Mononuclear cell (primary cell): ENCODE results near the gene HSH2D. TPM values are rescaled to one million over a fixed set of nuclear protein-coding genes. Genes with fewer than 3 reads are reported as not detected.
A peak's percentile ranks its signal among the peaks of the same experiment; 100 is the strongest.
"Not testable (repeated sequence)": the region's sequence is repeated elsewhere in the genome, so short reads cannot be mapped to it uniquely, and the experiment has no call there.

ENCODE experiments used
- H3K27me3 ChIP-seq: 2 replicates; pipeline ENCODE4 v1.6.0; 2011; ENCODE audit warnings: low read length, control low read depth; ENCODE audit not compliant: insufficient read depth
- H3K4me1 ChIP-seq: 2 replicates; pipeline ENCODE4 v1.5.1; 2011; ENCODE audit warnings: mild to moderate bottlenecking, low read length, control low read depth; ENCODE audit not compliant: insufficient read depth
- H3K4me3 ChIP-seq: 2 replicates; pipeline ENCODE4 v1.5.1; 2011; ENCODE audit warnings: mild to moderate bottlenecking, low read length, moderate library complexity
- H3K9me3 ChIP-seq: 2 replicates; pipeline ENCODE4 v1.5.1; 2011; ENCODE audit warnings: low read depth, mild to moderate bottlenecking, control low read depth, low read length
- total RNA-seq: library from RNA; depleted of rRNA; stranded (reverse); fragments of >200 nt; gene quantifications from one replicate; pipeline ENCODE4 v1.2.3, GENCODE V29; 2012

Gene HSH2D
- total RNA-seq, 1 donor = 32.2 TPM

GRCh38 chr19:16160445-16160942 lies 17.0 kb downstream of the HSH2D start:
- H3K4me3 ChIP-seq = no peak overlapping the region

GRCh38 chr19:16160943-16161560 lies 17.6 kb downstream of the HSH2D start:
- peaks cover 14% of the 10 kb centered on the region for H3K4me1 ChIP-seq
- no peaks in the 10 kb centered on the region for H3K9me3 ChIP-seq
- H3K4me3 ChIP-seq = no peak overlapping the region
- no peaks in the 10 kb centered on the region for H3K27me3 ChIP-seq

More at GRCh38 chr19:16160445-16160942, 17.0 kb downstream of the HSH2D start:
- Histone ChIP-seq H3K27me3 (no peaks in the 10 kb centered on the region), H3K9me3 (no peaks in the 10 kb centered on the region), H3K4me1 (peaks cover 20% of the 10 kb centered on the region)

DNA sequence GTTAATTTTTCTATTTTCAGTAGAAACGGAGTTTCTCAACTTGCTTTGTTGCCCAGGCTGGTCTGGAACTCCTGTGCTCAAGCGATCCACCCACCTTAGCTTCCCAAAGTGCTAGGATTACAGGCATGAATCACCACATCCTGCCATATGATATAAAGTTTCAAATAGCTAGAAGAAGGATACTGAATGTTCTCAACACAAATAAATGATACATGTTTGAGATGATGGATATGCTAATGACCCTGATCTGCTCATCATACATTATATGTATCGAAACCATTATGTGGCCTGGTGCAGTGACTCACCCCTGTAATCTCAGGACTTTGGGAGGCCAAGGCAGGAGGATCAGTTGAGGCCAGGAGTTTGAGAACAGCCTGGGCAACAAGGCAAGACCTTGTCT lies 18.4 kb downstream of the HSH2D start:
- Histone ChIP-seq H3K4me3 (no peak overlapping the region), H3K9me3 (no peaks in the 10 kb centered on the region), H3K27me3 (no peaks in the 10 kb centered on the region), H3K4me1 (peaks cover 7% of the 10 kb centered on the region)

DNA sequence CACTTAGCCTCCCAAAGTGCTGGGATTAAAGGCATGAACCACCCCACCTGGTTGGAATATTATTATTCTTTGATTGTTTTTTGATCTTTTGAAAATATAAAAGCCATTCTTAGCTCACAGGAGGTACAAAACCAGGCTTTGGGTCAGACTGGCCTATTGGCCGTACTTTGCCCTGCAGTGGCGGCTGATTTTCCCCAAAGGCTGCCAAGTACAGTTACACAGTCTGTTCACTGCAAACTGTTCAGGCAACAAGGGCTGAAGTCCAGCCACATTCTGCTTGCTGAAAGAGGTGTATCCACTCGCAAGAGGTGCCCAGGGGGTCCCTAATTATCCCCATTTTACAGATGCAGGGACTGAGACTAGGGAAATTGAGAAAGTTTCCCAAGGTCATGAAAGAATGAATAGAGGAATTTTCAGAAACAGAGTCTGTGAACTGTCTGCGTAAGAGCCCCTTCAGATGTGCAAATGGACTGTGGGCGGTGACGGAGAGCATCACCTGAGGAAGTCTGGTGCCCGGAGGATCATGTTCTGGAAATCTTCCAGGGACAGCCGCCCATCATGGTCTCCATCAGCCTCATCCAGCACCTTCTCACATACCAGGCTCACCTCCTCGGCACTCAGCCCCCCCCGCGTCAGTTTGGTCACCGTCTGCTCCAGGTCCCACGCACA lies 20.9 kb downstream of the HSH2D start:
- Histone ChIP-seq H3K9me3 (no peaks in the 10 kb centered on the region), H3K27me3 (no peaks in the 10 kb centered on the region), H3K4me1 (peaks cover 21% of the 10 kb centered on the region), H3K4me3 (no peak overlapping the region)

DNA sequence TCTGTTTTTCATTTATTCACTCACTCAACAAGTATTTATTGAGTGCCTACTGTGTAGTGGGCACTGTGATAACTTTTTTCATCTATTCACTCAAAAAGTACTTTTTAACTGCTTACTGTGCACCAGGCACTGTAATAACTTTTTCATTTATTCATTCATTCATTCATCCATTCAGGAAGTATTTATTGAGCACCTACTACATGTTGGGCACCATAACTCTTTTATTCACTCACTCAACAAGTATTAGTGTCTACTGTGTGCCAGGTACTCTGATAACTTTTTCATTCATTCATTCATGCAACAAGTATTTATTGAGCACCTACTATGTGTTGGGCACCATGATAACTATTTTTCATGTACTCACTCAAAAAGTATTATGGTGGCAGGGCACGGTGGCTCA lies 22.9 kb downstream of the HSH2D start:
- no peak overlapping the region for H3K4me3 ChIP-seq
- peaks cover 16% of the 10 kb centered on the region for H3K4me1 ChIP-seq
- no peaks in the 10 kb centered on the region for H3K9me3 ChIP-seq
- H3K27me3 ChIP-seq = no peaks in the 10 kb centered on the region

- Histone ChIP-seq H3K9me3 (no peaks in the 10 kb centered on the region), H3K4me3 (no peak overlapping the region), H3K27me3 (no peaks in the 10 kb centered on the region), H3K4me1 (peaks cover 16% of the 10 kb centered on the region)
Measured at GRCh38 chr19:16167055-16167454, 23.6 kb downstream of the HSH2D start.

- Histone ChIP-seq H3K4me3 (no peak overlapping the region), H3K4me1 (peaks cover 22% of the 10 kb centered on the region), H3K27me3 (no peaks in the 10 kb centered on the region), H3K9me3 (no peaks in the 10 kb centered on the region)
Measured at GRCh38 chr19:16168465-16169081, 25.1 kb downstream of the HSH2D start.

- no peaks in the 10 kb centered on the region for H3K27me3 ChIP-seq
- no peak overlapping the region for H3K4me3 ChIP-seq
- no peaks in the 10 kb centered on the region for H3K9me3 ChIP-seq
- H3K4me1 ChIP-seq = peaks cover 22% of the 10 kb centered on the region
Measured at GRCh38 chr19:16170134-16170533, 26.6 kb downstream of the HSH2D start.

DNA sequence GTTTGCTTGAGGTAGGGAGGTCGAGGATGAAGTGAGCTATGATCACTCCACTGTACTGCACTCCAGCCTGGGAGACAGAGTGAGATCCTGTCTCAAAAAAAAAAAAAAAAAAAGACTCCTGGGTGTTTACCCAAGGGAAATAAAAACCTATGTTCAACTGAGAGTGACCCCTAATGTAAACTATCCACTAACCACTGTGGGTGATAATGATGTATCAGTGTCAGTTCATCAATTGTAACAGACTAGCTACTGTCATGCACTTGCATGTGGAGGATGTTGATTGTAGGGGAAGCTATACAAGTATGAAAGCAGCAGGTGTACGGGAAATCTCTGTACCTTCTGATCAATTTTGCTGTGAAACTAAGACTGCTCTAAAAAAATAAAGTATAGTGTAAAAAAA lies 32.5 kb downstream of the HSH2D start:
- Histone ChIP-seq H3K9me3 (no peaks in the 10 kb centered on the region), H3K4me1 (peaks cover 6% of the 10 kb centered on the region), H3K4me3 (no peak overlapping the region), H3K27me3 (no peaks in the 10 kb centered on the region)

- H3K9me3 ChIP-seq, H3K27me3 ChIP-seq, H3K4me3 ChIP-seq: not testable (repeated sequence)
- peaks cover 14% of the 10 kb centered on the region for H3K4me1 ChIP-seq
Measured at GRCh38 chr19:16178866-16179265, 35.4 kb downstream of the HSH2D start.

GRCh38 chr19:16180611-16181010 lies 37.1 kb downstream of the HSH2D start:
- Histone ChIP-seq H3K9me3 (no peaks in the 10 kb centered on the region), H3K4me1 (peaks cover 17% of the 10 kb centered on the region), H3K4me3 (no peak overlapping the region), H3K27me3 (no peaks in the 10 kb centered on the region)

- H3K9me3 ChIP-seq = no peaks in the 10 kb centered on the region
- H3K4me3 ChIP-seq = peak overlapping the region; percentile 86
- H3K27me3 ChIP-seq = no peaks in the 10 kb centered on the region
- H3K4me1 ChIP-seq = peaks cover 30% of the 10 kb centered on the region
Measured at GRCh38 chr19:16184665-16185122, 41.2 kb downstream of the HSH2D start.

GRCh38 chr19:16185123-16185767 lies 41.8 kb downstream of the HSH2D start, which contains the start of gene FAM32A:
Gene FAM32A, plus strand, starts transcription at chr19:16185410. Its CDS starts 33 bp downstream, at chr19:16185443.
- Histone ChIP-seq H3K27me3 (no peaks in the 10 kb centered on the region), H3K4me3 (peak within 1 kb of the TSS; percentile 86), H3K4me1 (peaks cover 30% of the 10 kb centered on the region), H3K9me3 (no peaks in the 10 kb centered on the region)

- Histone ChIP-seq H3K4me3 (peak overlapping the region; percentile 86), H3K27me3 (no peaks in the 10 kb centered on the region), H3K4me1 (peaks cover 30% of the 10 kb centered on the region), H3K9me3 (no peaks in the 10 kb centered on the region)
Measured at GRCh38 chr19:16185768-16186123, 42.3 kb downstream of the HSH2D start.

DNA sequence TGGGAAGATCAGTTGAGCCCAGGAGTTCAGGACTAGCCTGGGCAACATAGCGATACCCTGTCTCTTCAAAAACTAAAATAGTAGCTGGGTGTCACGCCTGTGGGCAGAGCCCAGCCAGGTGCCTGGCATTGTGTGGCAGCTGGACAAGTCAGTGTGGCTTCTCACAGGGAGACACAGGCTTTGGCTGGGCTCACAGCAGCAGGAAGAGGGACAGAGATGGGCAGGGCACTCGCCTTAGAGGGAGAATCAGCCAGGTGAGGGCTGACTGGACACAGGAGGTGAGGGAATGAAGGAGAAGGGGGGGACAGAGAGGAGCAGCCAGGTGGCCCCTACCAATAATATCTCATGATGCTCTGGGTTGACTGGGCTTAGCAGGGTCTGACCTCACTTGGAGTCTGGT lies 45.0 kb downstream of the HSH2D start:
- H3K9me3 ChIP-seq = no peaks in the 10 kb centered on the region
- no peak overlapping the region for H3K4me3 ChIP-seq
- no peaks in the 10 kb centered on the region for H3K27me3 ChIP-seq
- peaks cover 17% of the 10 kb centered on the region for H3K4me1 ChIP-seq
